ENCODE measurements around the gene MYO9B. TPM values are rescaled to one million over a fixed set of nuclear protein-coding genes. Genes with fewer than 3 reads are reported as not detected.

MYO9B gene
- total RNA-seq, 1 experiment from 2014 or later = 58.6 TPM

DNA sequence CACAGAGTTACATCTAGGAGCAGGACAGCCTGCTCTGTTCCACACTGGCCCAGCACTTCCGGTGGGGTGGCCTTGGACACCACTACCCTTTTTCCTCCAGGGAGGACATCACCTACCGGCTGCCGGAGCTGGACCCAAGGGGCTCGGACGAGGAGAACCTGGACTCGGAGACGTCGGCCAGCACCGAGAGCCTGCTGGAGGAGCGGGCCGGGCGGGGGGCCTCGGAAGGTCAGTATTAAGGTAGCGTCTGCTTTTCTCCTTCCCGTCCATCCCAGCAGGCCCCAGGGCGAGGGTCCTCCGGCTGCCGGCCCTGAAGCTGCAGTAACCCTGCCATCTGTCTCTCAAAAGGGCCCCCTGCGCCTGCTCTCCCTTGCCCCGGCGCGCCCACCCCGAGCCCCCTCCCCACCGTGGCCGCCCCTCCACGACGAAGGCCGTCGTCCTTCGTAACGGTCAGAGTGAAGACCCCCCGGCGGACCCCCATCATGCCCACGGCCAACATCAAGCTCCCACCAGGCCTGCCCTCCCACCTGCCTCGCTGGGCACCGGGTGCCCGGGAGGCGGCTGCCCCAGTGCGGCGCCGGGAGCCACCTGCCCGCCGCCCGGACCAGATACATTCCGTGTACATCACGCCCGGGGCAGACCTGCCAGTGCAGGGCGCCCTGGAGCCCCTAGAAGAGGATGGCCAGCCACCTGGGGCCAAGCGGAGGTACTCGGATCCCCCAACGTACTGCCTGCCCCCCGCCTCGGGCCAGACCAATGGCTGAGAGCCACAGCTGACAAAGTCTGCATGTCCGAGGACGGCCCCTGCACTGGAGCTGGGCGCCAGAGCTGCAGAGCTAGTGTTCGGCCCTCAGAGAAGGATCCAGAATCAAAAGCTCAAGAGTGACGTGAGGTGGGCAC lies 136.2 kb downstream of the MYO9B start:
- Histone ChIP-seq H3K9me3 (ENCODE audit: control insufficient read depth, low read depth, low read length) (no peaks in the 10 kb centered on the region), H4K5ac (ENCODE audit: insufficient read length, low read depth, low read length) (no peak overlapping the region), H3K27ac (ENCODE audit: insufficient read length, low read depth, low read length) (no peak overlapping the region), H3K79me2 (ENCODE audit: insufficient read depth, low read length) (no peaks in the 10 kb centered on the region), H3K27me3 (ENCODE audit: insufficient read depth, low read length) (no peaks in the 10 kb centered on the region), H2BK15ac (ENCODE audit: low read depth, low read length) (no peak overlapping the region), H3K4ac (ENCODE audit: low read depth, low read length) (no peak overlapping the region), H3K56ac (ENCODE audit: insufficient read length, low read depth, low read length) (no peak overlapping the region), H3K23me2 (ENCODE audit: insufficient read length, low read depth, low read length, poor library complexity, severe bottlenecking) (peaks cover 5% of the 10 kb centered on the region), H2AK5ac (ENCODE audit: insufficient read length, low read length) (no peak overlapping the region), H2BK12ac (ENCODE audit: insufficient read length, low read depth, low read length) (no peak overlapping the region), H3K23ac (ENCODE audit: insufficient read length, low read depth, low read length) (no peak overlapping the region), H3K4me1 (ENCODE audit: insufficient read depth, low read length) (no peaks in the 10 kb centered on the region; the same call in 1 of the 2 replicates), H4K91ac (ENCODE audit: insufficient read length, low read depth, low read length) (no peak overlapping the region), H4K20me1 (ENCODE audit: control insufficient read depth, insufficient read depth, insufficient read length) (peaks cover 2% of the 10 kb centered on the region), H3K18ac (ENCODE audit: insufficient read length, low read depth, low read length) (no peak overlapping the region), H4K8ac (replicated peaks; ENCODE audit: insufficient read length, low read depth, low read length) (no peak overlapping the region), H2BK20ac (ENCODE audit: low read depth, low read length, poor library complexity, severe bottlenecking) (no peak overlapping the region), H3K14ac (ENCODE audit: insufficient read depth, low read length) (no peak overlapping the region), H3K9ac (ENCODE audit: extremely low read depth, insufficient read length, low read length) (no peak overlapping the region), H3K79me1 (ENCODE audit: insufficient read depth, low read depth, low read length, poor library complexity, severe bottlenecking) (no peaks in the 10 kb centered on the region), H2AFZ (ENCODE audit: low read length) (no peak overlapping the region), H3T11ph (ENCODE audit: low read length) (no peak overlapping the region), H2BK5ac (ENCODE audit: insufficient read length, low read length) (no peak overlapping the region), H2BK120ac (ENCODE audit: low read depth, low read length, poor library complexity, severe bottlenecking) (no peak overlapping the region), H3K4me2 (ENCODE audit: insufficient read depth, insufficient read length, low read length) (no peak overlapping the region)
- Mint-ChIP-seq H3K4me1 (peaks cover 12 to 26% of the 10 kb centered on the region in 2 experiments), H3K27ac (peak overlapping the region in 1 of 3 experiments; percentile 76; a peak in 1 of 7 replicates), H3K27me3 (ENCODE audit: low read depth) (no peaks in the 10 kb centered on the region), H3K36me3 (ENCODE audit: insufficient read depth in 1 of 3, low read depth in 3 of 3) (peaks cover 8 to 39% (median 31%) of the 10 kb centered on the region in 3 experiments; a peak in 6 of 7 replicates), H3K9me3 (no peaks in the 10 kb centered on the region), H3K4me3 (no peak overlapping the region)
- no peak for DNase-seq
- TF ChIP-seq, protein P1, sequence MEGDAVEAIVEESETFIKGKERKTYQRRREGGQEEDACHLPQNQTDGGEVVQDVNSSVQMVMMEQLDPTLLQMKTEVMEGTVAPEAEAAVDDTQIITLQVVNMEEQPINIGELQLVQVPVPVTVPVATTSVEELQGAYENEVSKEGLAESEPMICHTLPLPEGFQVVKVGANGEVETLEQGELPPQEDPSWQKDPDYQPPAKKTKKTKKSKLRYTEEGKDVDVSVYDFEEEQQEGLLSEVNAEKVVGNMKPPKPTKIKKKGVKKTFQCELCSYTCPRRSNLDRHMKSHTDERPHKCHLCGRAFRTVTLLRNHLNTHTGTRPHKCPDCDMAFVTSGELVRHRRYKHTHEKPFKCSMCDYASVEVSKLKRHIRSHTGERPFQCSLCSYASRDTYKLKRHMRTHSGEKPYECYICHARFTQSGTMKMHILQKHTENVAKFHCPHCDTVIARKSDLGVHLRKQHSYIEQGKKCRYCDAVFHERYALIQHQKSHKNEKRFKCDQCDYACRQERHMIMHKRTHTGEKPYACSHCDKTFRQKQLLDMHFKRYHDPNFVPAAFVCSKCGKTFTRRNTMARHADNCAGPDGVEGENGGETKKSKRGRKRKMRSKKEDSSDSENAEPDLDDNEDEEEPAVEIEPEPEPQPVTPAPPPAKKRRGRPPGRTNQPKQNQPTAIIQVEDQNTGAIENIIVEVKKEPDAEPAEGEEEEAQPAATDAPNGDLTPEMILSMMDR (conservative IDR thresholded peaks at IDR 0.05) = no peak
- WGBS (ENCODE audit: extremely low coverage, insufficient read length, low lambda C conversion rate) = no CpG with 5 or more reads among the region's 58 CpGs
